Measurements from ENCODE around the gene ATP10A.

ATP10A gene

GRCh38 chr15:25730918-25731317, 132.2 kb downstream of the ATP10A start:
- Histone ChIP-seq H3K9ac (ENCODE audit: low read length) (no peak overlapping the region), H2BK5ac (ENCODE audit: low read depth, low read length, poor library complexity) (no peak overlapping the region), H3K9me3 (ENCODE audit: insufficient read depth, low read depth, low read length) (no peaks in the 10 kb centered on the region), H3K27me3 (ENCODE audit: insufficient read depth, low read length) (no peaks in the 10 kb centered on the region), H3K4me2 (ENCODE audit: low read length) (no peak overlapping the region), H3K18ac (ENCODE audit: low read length) (no peak overlapping the region), H2AFZ (ENCODE audit: insufficient read depth, low read length, poor library complexity) (no peak overlapping the region), H3K4me3 (ENCODE audit: low read depth, low read length) (no peak overlapping the region), H2AK5ac (ENCODE audit: low read length) (no peak overlapping the region), H3K4me1 (ENCODE audit: control insufficient read depth in 1 of 2, insufficient read depth in 2 of 2, low read length in 2 of 2) (peaks cover 1 to 2% of the 10 kb centered on the region in 2 experiments), H3K14ac (ENCODE audit: low read length) (no peak overlapping the region), H3K79me1 (ENCODE audit: low read length) (no peaks in the 10 kb centered on the region), H4K8ac (ENCODE audit: low read depth, low read length) (no peak overlapping the region), H2BK120ac (ENCODE audit: insufficient read depth, low read length, poor library complexity) (no peak overlapping the region), H2BK12ac (ENCODE audit: low read length) (no peak overlapping the region), H3K23ac (ENCODE audit: low read length) (no peak overlapping the region), H3K79me2 (ENCODE audit: control insufficient read depth, insufficient read depth, low read length, poor library complexity) (no peaks in the 10 kb centered on the region), H4K12ac (ENCODE audit: low read depth, low read length) (no peak overlapping the region), H3K27ac (ENCODE audit: low read depth, low read length) (no peak overlapping the region), H4K91ac (ENCODE audit: low read depth, low read length) (no peak overlapping the region), H3K4ac (ENCODE audit: low read depth, low read length) (no peak overlapping the region), H3K36me3 (ENCODE audit: control insufficient read depth in 1 of 2, insufficient read depth in 2 of 2, low read length in 2 of 2) (no peaks in the 10 kb centered on the region)
- DNase-seq: no peak
- no CpG with 5 or more reads among the region's 6 CpGs for WGBS (ENCODE audit: extremely low coverage, insufficient coverage, insufficient read length)

- H4K91ac ChIP-seq (ENCODE audit: low read depth, low read length): no peak overlapping the region
- no peak overlapping the region for H2AK5ac ChIP-seq (ENCODE audit: low read length)
- H4K8ac ChIP-seq (ENCODE audit: low read depth, low read length): no peak overlapping the region
- no peak overlapping the region for H3K23ac ChIP-seq (ENCODE audit: low read length)
- no peak overlapping the region for H3K27ac ChIP-seq (ENCODE audit: low read depth, low read length)
- H3K9me3 ChIP-seq (ENCODE audit: insufficient read depth, low read depth, low read length): no peaks in the 10 kb centered on the region
- no peak overlapping the region for H4K12ac ChIP-seq (ENCODE audit: low read depth, low read length)
- H3K27me3 ChIP-seq (ENCODE audit: insufficient read depth, low read length): no peaks in the 10 kb centered on the region
- DNase-seq: no peak
- no peak overlapping the region for H2BK12ac ChIP-seq (ENCODE audit: low read length)
- H2BK5ac ChIP-seq (ENCODE audit: low read depth, low read length, poor library complexity): no peak overlapping the region
- no peaks in the 10 kb centered on the region for H3K79me1 ChIP-seq (ENCODE audit: low read length)
- no peak overlapping the region for H3K4ac ChIP-seq (ENCODE audit: low read depth, low read length)
- no peak overlapping the region for H2BK120ac ChIP-seq (ENCODE audit: insufficient read depth, low read length, poor library complexity)
- no peaks in the 10 kb centered on the region for H3K36me3 ChIP-seq (ENCODE audit: control insufficient read depth in 1 of 2, insufficient read depth in 2 of 2, low read length in 2 of 2)
- no peak overlapping the region for H3K9ac ChIP-seq (ENCODE audit: low read length)
- no peak overlapping the region for H2AFZ ChIP-seq (ENCODE audit: insufficient read depth, low read length, poor library complexity)
- no peak overlapping the region for H3K4me3 ChIP-seq (ENCODE audit: low read depth, low read length)
- no CpG with 5 or more reads among the region's 15 CpGs for WGBS (ENCODE audit: extremely low coverage, insufficient coverage, insufficient read length)
- no peak overlapping the region for H3K4me2 ChIP-seq (ENCODE audit: low read length)
- peaks cover 1 to 2% of the 10 kb centered on the region in 2 experiments for H3K4me1 ChIP-seq (ENCODE audit: control insufficient read depth in 1 of 2, insufficient read depth in 2 of 2, low read length in 2 of 2)
- H3K79me2 ChIP-seq (ENCODE audit: control insufficient read depth, insufficient read depth, low read length, poor library complexity): no peaks in the 10 kb centered on the region
- H3K14ac ChIP-seq (ENCODE audit: low read length): no peak overlapping the region
- H3K18ac ChIP-seq (ENCODE audit: low read length): no peak overlapping the region
Observed at GRCh38 chr15:25728816-25729215, 134.3 kb downstream of the ATP10A start.

GRCh38 chr15:25727867-25728600, 135.1 kb downstream of the ATP10A start:
- Histone ChIP-seq H2AK5ac (ENCODE audit: low read length) (no peak overlapping the region), H4K12ac (ENCODE audit: low read depth, low read length) (no peak overlapping the region), H3K4me2 (ENCODE audit: low read length) (no peak overlapping the region), H3K14ac (ENCODE audit: low read length) (no peak overlapping the region), H3K4me3 (ENCODE audit: low read depth, low read length) (no peak overlapping the region), H3K9ac (ENCODE audit: low read length) (no peak overlapping the region), H2BK12ac (ENCODE audit: low read length) (no peak overlapping the region), H2BK5ac (ENCODE audit: low read depth, low read length, poor library complexity) (no peak overlapping the region), H3K18ac (ENCODE audit: low read length) (no peak overlapping the region), H4K91ac (ENCODE audit: low read depth, low read length) (no peak overlapping the region), H3K27ac (ENCODE audit: low read depth, low read length) (no peak overlapping the region), H3K4me1 (ENCODE audit: control insufficient read depth in 1 of 2, insufficient read depth in 2 of 2, low read length in 2 of 2) (peaks cover 1 to 2% of the 10 kb centered on the region in 2 experiments), H3K36me3 (ENCODE audit: control insufficient read depth in 1 of 2, insufficient read depth in 2 of 2, low read length in 2 of 2) (no peaks in the 10 kb centered on the region), H3K79me2 (ENCODE audit: control insufficient read depth, insufficient read depth, low read length, poor library complexity) (no peaks in the 10 kb centered on the region), H3K79me1 (ENCODE audit: low read length) (no peaks in the 10 kb centered on the region), H3K9me3 (ENCODE audit: insufficient read depth, low read depth, low read length) (no peaks in the 10 kb centered on the region), H2BK120ac (ENCODE audit: insufficient read depth, low read length, poor library complexity) (no peak overlapping the region), H3K4ac (ENCODE audit: low read depth, low read length) (no peak overlapping the region), H4K8ac (ENCODE audit: low read depth, low read length) (no peak overlapping the region), H3K27me3 (ENCODE audit: insufficient read depth, low read length) (no peaks in the 10 kb centered on the region), H2AFZ (ENCODE audit: insufficient read depth, low read length, poor library complexity) (no peak overlapping the region), H3K23ac (ENCODE audit: low read length) (no peak overlapping the region)
- DNase-seq: no peak
- WGBS (ENCODE audit: extremely low coverage, insufficient coverage, insufficient read length): no CpG with 5 or more reads among the region's 18 CpGs

GRCh38 chr15:25727116-25727515, 136.0 kb downstream of the ATP10A start:
- Histone ChIP-seq H2BK5ac (ENCODE audit: low read depth, low read length, poor library complexity) (no peak overlapping the region), H3K4ac (ENCODE audit: low read depth, low read length) (no peak overlapping the region), H3K36me3 (ENCODE audit: control insufficient read depth in 1 of 2, insufficient read depth in 2 of 2, low read length in 2 of 2) (no peaks in the 10 kb centered on the region), H4K12ac (ENCODE audit: low read depth, low read length) (no peak overlapping the region), H3K27ac (ENCODE audit: low read depth, low read length) (no peak overlapping the region), H3K4me2 (ENCODE audit: low read length) (no peak overlapping the region), H3K18ac (ENCODE audit: low read length) (no peak overlapping the region), H3K79me2 (ENCODE audit: control insufficient read depth, insufficient read depth, low read length, poor library complexity) (no peaks in the 10 kb centered on the region), H3K27me3 (ENCODE audit: insufficient read depth, low read length) (no peaks in the 10 kb centered on the region), H3K4me3 (ENCODE audit: low read depth, low read length) (no peak overlapping the region), H2AK5ac (ENCODE audit: low read length) (no peak overlapping the region), H4K91ac (ENCODE audit: low read depth, low read length) (no peak overlapping the region), H3K23ac (ENCODE audit: low read length) (no peak overlapping the region), H3K9me3 (ENCODE audit: insufficient read depth, low read depth, low read length) (no peaks in the 10 kb centered on the region), H3K4me1 (ENCODE audit: control insufficient read depth in 1 of 2, insufficient read depth in 2 of 2, low read length in 2 of 2) (peaks cover 1 to 2% of the 10 kb centered on the region in 2 experiments), H3K9ac (ENCODE audit: low read length) (no peak overlapping the region), H2BK120ac (ENCODE audit: insufficient read depth, low read length, poor library complexity) (no peak overlapping the region), H3K14ac (ENCODE audit: low read length) (no peak overlapping the region), H2BK12ac (ENCODE audit: low read length) (no peak overlapping the region), H3K79me1 (ENCODE audit: low read length) (no peaks in the 10 kb centered on the region), H4K8ac (ENCODE audit: low read depth, low read length) (no peak overlapping the region), H2AFZ (ENCODE audit: insufficient read depth, low read length, poor library complexity) (no peak overlapping the region)
- no CpG with 5 or more reads among the region's 15 CpGs for WGBS (ENCODE audit: extremely low coverage, insufficient coverage, insufficient read length)
- DNase-seq: no peak
